Medulla oblongata (tissue), 1 donor: ENCODE results near the gene OPCML.

Experiments used
- DNase-seq: peaks from one replicate; pipeline ENCODE4 v3.0.0-alpha.2; 2015; ENCODE audit errors: extremely low spot score

OPCML gene

GRCh38 chr11:132367293-132367692 is 1165.0 kb downstream of the OPCML start:
- no peak for DNase-seq

GRCh38 chr11:132365650-132366049 is 1166.7 kb downstream of the OPCML start:
- DNase-seq = no peak
